GM18951 (cell line): ENCODE data around the gene OPRL1.

ENCODE experiments used
- POLR2A ChIP-seq: IDR thresholded peaks from 4 replicates; pipeline ENCODE4 v1.6.1; 2011; ENCODE audit warnings: mild to moderate bottlenecking; ENCODE audit not compliant: insufficient read length, insufficient read depth; ENCODE audit errors: extremely low read depth
- in situ Hi-C: fragments of 300-500 bp; cut with MboI; formaldehyde crosslinking; loops from one replicate; pipeline ENCODE4 v1.12.0; 2022; ENCODE audit warnings: low sequenced_read_pairs, mixed read lengths, inconsistent platforms; ENCODE audit not compliant: unreplicated experiment

The OPRL1 gene

DNA sequence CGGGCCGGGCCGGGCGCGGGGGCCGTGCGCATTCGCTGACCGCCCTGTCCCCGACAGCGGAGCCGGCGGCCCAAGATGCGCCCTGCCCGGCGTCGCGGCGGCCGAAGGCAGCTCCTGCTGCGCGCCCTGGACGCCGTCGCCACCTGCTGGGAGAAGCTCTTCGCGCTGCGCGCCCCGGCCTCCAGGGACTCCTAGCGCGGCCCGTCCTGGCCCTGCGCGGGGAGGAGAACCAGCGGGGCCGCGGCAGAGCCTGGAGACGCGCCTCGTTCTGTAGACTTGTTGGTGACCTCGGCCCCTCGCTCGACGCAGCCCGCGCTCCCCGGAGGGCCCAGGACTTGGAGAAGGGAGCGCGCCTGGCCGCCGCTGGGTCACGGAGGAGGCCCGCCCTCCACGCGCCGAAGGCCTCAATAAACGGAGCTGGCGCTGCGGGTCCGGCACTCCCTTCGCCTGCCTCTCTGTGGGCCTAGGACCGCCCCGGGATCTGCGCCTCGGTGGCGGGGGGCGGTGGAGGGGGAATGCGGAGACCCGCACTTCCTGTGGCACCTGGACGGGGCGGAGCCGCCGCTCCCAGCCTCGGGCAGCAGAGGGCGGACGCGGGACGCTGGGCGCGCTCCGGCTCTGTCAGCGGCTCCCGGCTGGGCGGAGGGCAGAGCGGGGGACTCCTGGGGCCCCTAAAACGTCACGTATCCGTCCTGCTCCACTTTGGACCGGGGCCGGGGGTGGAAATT, 41.2 kb upstream of the OPRL1 start:
- in situ Hi-C loops: no loop called here
- peak; percentile 44 for TF ChIP-seq POLR2A

GRCh38 chr20:64039293-64040160, 40.4 kb upstream of the OPRL1 start:
- TF ChIP-seq POLR2A: no peak
- in situ Hi-C loops: no loop called here

GRCh38 chr20:64040231-64041039, 39.4 kb upstream of the OPRL1 start:
- in situ Hi-C loops: no loop called here
- TF ChIP-seq POLR2A: no peak

DNA sequence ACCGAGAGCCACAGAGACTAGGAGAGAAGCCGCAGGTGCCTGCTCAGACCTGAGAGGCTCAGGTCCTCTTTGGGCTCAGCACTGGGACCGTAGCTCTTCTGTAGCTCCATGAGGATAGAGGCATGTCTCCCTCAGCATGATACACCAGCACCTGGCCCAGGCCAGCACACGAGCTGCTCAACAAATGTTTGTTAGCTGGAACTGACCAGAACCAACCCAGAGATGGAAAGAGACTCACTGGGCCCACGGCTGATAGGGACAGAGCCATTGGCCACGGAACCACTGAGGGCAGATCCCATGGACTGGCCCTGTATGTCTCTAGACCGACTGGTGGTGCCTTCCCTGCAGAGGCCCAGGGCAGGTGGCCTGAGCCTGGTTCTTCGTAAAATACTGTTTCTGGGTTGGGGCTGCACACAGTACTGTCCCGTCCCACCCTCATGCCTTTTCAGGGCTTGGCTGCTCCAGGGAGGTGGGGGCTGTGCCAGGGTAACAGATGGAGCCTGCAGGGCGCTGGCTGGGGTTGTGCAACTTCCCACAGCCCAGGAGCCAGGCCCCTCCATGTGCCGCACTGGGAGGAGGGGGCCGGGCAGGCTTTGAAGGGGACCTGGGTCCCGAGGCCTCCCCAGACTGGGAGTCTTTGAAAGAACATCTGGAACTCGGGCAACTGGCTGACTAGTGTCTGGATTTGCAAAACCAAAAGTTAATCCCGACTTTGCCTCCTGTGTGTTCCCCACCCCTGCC, 38.7 kb upstream of the OPRL1 start:
- TF ChIP-seq POLR2A: no peak
- in situ Hi-C loops: no loop called here

- in situ Hi-C loops: no loop called here
- TF ChIP-seq POLR2A: no peak
These were observed 38.2 kb upstream of the OPRL1 start for GRCh38 chr20:64041781-64042053.

- in situ Hi-C loops: no loop called here
These were observed 37.7 kb upstream of the OPRL1 start for GRCh38 chr20:64042054-64042781.

DNA sequence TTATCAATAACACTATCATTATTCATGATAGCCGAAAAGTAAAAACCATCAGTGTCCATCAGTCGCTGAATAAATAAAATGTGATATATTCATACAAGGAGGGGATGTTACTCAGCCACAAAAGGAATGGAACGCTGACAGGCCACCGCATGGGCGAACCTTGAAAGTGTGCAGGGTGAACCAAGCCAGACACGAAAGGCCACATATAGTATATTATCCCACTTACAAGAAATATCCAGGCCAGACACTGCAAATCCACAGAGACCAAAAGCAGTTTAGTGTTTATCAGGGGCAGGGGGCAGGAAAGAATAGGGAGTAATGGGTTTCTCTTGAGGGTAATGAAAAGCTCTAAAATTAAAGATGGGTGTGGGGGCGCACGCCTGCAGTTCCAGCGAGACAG, 36.1 kb upstream of the OPRL1 start:
- TF ChIP-seq POLR2A: no peak
- in situ Hi-C loops: no loop called here

More at GRCh38 chr20:64042054-64042781, 37.7 kb upstream of the OPRL1 start:
- peak; percentile 38 for TF ChIP-seq POLR2A

- in situ Hi-C loops: no loop called here
- no peak for TF ChIP-seq POLR2A
These were observed 35.2 kb upstream of the OPRL1 start for GRCh38 chr20:64044484-64045247.

DNA sequence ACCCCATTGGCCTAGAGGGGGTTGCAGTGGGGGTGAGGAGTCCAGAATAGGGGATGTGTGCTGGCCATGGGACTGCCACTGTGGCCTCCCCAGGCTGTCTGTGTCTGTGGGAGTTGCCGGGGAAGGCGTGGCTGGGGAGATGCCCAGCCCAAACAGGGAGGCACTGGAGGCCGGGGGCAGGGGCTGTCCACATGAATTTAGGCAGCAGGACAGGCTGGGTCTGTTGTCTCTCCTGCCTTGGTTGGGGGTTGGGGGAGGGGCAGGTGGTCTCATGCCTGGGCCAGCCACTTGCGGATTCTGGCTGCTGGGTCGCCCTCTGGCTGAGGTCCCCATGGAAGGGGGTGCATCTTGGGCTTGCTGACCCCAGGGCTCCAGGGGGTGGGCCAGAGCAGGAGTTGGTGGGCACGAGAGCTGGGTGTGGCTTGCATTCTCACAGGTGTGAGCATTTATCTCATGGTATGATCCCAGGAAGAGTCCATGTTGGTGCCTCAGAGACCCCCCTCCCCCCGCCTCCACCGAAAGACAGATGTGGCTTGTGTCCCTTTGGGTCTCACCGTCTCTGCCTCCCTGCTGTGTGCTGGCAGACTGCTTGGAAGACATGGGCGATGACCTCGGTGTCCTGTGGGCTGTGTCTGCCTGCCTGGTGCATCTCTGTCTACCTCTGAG, 34.4 kb upstream of the OPRL1 start:
- in situ Hi-C loops: no loop called here
- no peak for TF ChIP-seq POLR2A

GRCh38 chr20:64047046-64047389, 32.9 kb upstream of the OPRL1 start:
- in situ Hi-C loops: no loop called here
- no peak for TF ChIP-seq POLR2A

GRCh38 chr20:64047968-64048401, 31.9 kb upstream of the OPRL1 start:
- no peak for TF ChIP-seq POLR2A
- in situ Hi-C loops: no loop called here
